Tibial artery (tissue), 4 donors: ENCODE data around the gene EMX1.

Source experiments
- DNase-seq, 2 donors: peaks; one replicate each; pipeline ENCODE4 v3.0.0-alpha.2; 2019
- H3K27ac ChIP-seq, 2 donors: fragments of 200-600 bp; sonication (generic) in 1 of 2; 1 replicate in 1 of 2; 2 replicates in 1 of 2; pipeline ENCODE4 v1.5.1; 2018 to 2019; ENCODE audit warnings: mild to moderate bottlenecking in 1 of 2
- H3K27me3 ChIP-seq, 2 donors: fragments of 200-600 bp; sonication (generic) in 1 of 2; one replicate each; pipeline versions ENCODE4 v1.5.1 to v1.6.0; 2016 to 2019
- H3K36me3 ChIP-seq, 3 donors: fragments of 200-600 bp; sonication (generic) in 2 of 3; one replicate each; pipeline ENCODE4 v1.5.1; 2016 to 2019; ENCODE audit warnings: mild to moderate bottlenecking in 2 of 3
- H3K4me1 ChIP-seq, 4 donors: fragments of 200-600 bp; sonication (generic) in 2 of 4; 1 replicate in 3 of 4; 2 replicates in 1 of 4; pipeline ENCODE4 v1.5.1; 2016 to 2019
- H3K4me3 ChIP-seq, 2 donors: fragments of 200-600 bp; sonication (generic) in 1 of 2; 1 replicate in 1 of 2; 2 replicates in 1 of 2; pipeline ENCODE4 v1.5.1; 2018 to 2019; ENCODE audit warnings: mild to moderate bottlenecking in 2 of 2
- H3K9me3 ChIP-seq, 3 donors: fragments of 200-600 bp; sonication (generic) in 1 of 3; one replicate each; pipeline ENCODE4 v1.5.1; 2016 to 2019
- CTCF ChIP-seq, 2 experiments: fragments of 200-600 bp in 1 of 2; fragments of 450-650 bp in 1 of 2; IDR thresholded peaks; one replicate each; pipeline ENCODE4 v1.5.1; 2017 to 2019; ENCODE audit warnings: antibody characterized with exemption in 2 of 2, mild to moderate bottlenecking in 1 of 2, moderate library complexity in 1 of 2
- intact Hi-C: fragments of 100-400 bp; cut with DNase I; formaldehyde crosslinking; loops from one replicate; pipeline ENCODE4 v1.15.0; 2023; ENCODE audit warnings: low total_unique reads

The EMX1 gene

GRCh38 chr2:72931280-72931910 is 14.1 kb downstream of the EMX1 start:
- Histone ChIP-seq H3K9me3 (no peaks in the 10 kb centered on the region), H3K27me3 (peaks cover 0 to 61% of the 10 kb centered on the region in 2 donors), H3K4me1 (peaks cover 0 to 1% (median 0%) of the 10 kb centered on the region in 4 donors), H3K27ac (no peak overlapping the region), H3K4me3 (no peak overlapping the region), H3K36me3 (no peaks in the 10 kb centered on the region)
- TF ChIP-seq CTCF (IDR thresholded peaks at IDR 0.05) = no peak
- intact Hi-C loops = no loop called here
- peak; percentile 5 to 43 for DNase-seq

GRCh38 chr2:72932045-72932740 is 14.9 kb downstream of the EMX1 start:
- intact Hi-C loops = no loop called here
- no peaks in the 10 kb centered on the region for H3K9me3 ChIP-seq
- DNase-seq = peak in 1 of 2 donors; percentile 51
- H3K27me3 ChIP-seq = peaks cover 0 to 54% of the 10 kb centered on the region in 2 donors
- H3K27ac ChIP-seq = no peak overlapping the region
- no peaks in the 10 kb centered on the region for H3K36me3 ChIP-seq
- TF ChIP-seq CTCF (IDR thresholded peaks at IDR 0.05) = no peak
- H3K4me1 ChIP-seq = peaks cover 0 to 7% (median 0%) of the 10 kb centered on the region in 4 donors
- no peak overlapping the region for H3K4me3 ChIP-seq

GRCh38 chr2:72932805-72933204 is 15.5 kb downstream of the EMX1 start:
- Histone ChIP-seq H3K9me3 (no peaks in the 10 kb centered on the region), H3K36me3 (no peaks in the 10 kb centered on the region), H3K27ac (no peak overlapping the region), H3K27me3 (peaks cover 0 to 48% of the 10 kb centered on the region in 2 donors), H3K4me1 (peaks cover 0 to 7% (median 0%) of the 10 kb centered on the region in 4 donors), H3K4me3 (no peak overlapping the region)
- peak in 1 of 2 donors; percentile 51 for DNase-seq
- intact Hi-C loops = no loop called here
- no peak for TF ChIP-seq CTCF (IDR thresholded peaks at IDR 0.05)

- intact Hi-C loops = no loop called here
- no peak overlapping the region for H3K27ac ChIP-seq
- TF ChIP-seq CTCF (IDR thresholded peaks at IDR 0.05) = no peak
- H3K36me3 ChIP-seq = no peaks in the 10 kb centered on the region
- H3K4me3 ChIP-seq = no peak overlapping the region
- peak in 1 of 2 donors; percentile 31 for DNase-seq
- peaks cover 0 to 7% (median 0%) of the 10 kb centered on the region in 4 donors for H3K4me1 ChIP-seq
- H3K9me3 ChIP-seq = no peaks in the 10 kb centered on the region
- H3K27me3 ChIP-seq = peaks cover 0 to 44% of the 10 kb centered on the region in 2 donors
Measured at GRCh38 chr2:72933207-72933606, 15.9 kb downstream of the EMX1 start.

GRCh38 chr2:72933646-72934151 is 16.4 kb downstream of the EMX1 start:
- Histone ChIP-seq H3K4me1 (peaks cover 0 to 7% (median 0%) of the 10 kb centered on the region in 4 donors), H3K27me3 (peaks cover 0 to 39% of the 10 kb centered on the region in 2 donors), H3K4me3 (no peak overlapping the region), H3K27ac (no peak overlapping the region), H3K9me3 (no peaks in the 10 kb centered on the region), H3K36me3 (no peaks in the 10 kb centered on the region)
- DNase-seq = no peak
- intact Hi-C loops = no loop called here
- TF ChIP-seq CTCF (IDR thresholded peaks at IDR 0.05) = no peak
